NB4 (cell line): ENCODE measurements around the gene ZKSCAN5.

Source experiments
- DNase-seq: peaks from one replicate; pipeline ENCODE4 v3.0.0; 2010; ENCODE audit warnings: low read depth
- H3K4me3 ChIP-seq: one replicate; pipeline ENCODE4 v1.5.1; 2011; ENCODE audit warnings: mild to moderate bottlenecking, low read depth, low read length, moderate library complexity
- MYC ChIP-seq: IDR thresholded peaks from 2 replicates; pipeline ENCODE4 v1.6.1; 2011; ENCODE audit warnings: low read depth, low read length
- POLR2A ChIP-seq: IDR thresholded peaks from 2 replicates; pipeline ENCODE4 v1.6.1; 2011; ENCODE audit warnings: mild to moderate bottlenecking; ENCODE audit not compliant: insufficient read length; ENCODE audit errors: extremely low read depth
- TF ChIP-seq, protein P1 (sequence below): IDR thresholded peaks from one replicate; pipeline ENCODE4 v1.5.1; 2012; ENCODE audit warnings: low read depth, low read length
- TF ChIP-seq, protein P2 (sequence below): IDR thresholded peaks from 2 replicates; pipeline ENCODE4 v1.6.1; 2011; ENCODE audit warnings: low read depth, low read length

The ZKSCAN5 gene

DNA sequence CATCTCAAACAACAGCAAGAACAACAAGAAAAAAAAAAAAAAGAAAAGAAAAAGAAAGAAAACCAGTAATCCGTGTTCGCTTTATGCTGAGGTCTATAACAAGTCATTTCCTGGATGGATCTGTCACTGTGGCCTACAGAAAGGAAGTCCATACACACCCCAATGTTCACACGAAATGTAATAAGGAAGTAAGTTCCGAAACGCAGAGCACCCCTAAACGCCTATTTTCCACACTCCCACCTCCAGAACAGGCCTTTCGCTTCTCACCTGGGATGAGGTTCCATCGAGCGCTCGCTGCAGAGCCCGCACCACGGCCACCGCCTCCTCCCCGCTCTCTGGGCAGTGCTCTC, 5.1 kb upstream of the ZKSCAN5 start:
- TF ChIP-seq POLR2A (no peak), MYC (no peak)
- TF ChIP-seq, protein P1, sequence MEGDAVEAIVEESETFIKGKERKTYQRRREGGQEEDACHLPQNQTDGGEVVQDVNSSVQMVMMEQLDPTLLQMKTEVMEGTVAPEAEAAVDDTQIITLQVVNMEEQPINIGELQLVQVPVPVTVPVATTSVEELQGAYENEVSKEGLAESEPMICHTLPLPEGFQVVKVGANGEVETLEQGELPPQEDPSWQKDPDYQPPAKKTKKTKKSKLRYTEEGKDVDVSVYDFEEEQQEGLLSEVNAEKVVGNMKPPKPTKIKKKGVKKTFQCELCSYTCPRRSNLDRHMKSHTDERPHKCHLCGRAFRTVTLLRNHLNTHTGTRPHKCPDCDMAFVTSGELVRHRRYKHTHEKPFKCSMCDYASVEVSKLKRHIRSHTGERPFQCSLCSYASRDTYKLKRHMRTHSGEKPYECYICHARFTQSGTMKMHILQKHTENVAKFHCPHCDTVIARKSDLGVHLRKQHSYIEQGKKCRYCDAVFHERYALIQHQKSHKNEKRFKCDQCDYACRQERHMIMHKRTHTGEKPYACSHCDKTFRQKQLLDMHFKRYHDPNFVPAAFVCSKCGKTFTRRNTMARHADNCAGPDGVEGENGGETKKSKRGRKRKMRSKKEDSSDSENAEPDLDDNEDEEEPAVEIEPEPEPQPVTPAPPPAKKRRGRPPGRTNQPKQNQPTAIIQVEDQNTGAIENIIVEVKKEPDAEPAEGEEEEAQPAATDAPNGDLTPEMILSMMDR, result no peak
- TF ChIP-seq, protein P2, sequence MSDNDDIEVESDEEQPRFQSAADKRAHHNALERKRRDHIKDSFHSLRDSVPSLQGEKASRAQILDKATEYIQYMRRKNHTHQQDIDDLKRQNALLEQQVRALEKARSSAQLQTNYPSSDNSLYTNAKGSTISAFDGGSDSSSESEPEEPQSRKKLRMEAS, result no peak
- peak overlapping the region; percentile 98 for H3K4me3 ChIP-seq
- DNase-seq, result peak; percentile 58

DNA sequence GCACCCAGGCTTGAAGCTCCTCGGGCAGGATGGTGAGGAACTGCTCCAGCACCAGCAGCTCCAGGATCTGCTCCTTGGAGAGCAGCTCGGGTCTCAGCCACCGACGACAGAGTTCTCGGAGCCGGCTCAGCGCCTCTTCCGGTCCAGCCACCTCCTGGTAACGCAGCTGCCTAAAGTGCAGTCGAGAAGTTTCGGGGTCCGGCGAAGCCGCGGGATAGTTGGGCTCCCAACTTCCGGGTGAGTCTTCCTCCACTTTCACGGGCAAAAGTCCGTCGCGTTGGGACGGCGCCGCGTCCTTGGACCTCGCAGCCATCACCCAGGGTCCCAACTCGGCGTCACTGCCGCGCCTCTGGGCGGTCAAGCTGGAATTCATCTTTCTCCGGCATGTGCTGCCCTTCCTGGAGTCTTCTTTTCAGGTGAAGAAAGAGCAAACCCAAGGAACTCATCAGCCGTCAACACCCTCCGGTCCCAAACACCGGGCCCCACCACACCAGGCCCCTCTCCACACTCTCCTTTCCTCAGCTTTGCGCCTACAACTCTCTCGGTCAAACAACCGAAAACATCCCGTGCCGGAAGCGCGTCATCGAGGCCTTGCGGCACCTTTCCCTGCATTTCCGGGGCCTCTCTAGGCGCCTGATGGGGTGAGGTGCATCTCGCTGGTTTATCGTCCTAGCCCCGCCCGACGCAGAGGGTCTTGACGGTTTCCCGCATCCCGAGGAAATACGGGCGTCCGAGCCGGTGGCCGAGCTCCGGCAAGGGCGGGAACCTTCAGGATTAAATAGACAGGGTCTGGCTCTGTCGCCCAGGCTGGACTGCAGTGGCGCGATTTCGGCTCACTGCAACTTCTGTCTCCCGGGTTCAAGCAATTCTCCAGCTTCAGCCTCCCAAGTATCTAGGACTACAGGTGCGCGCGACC, 4.5 kb upstream of the ZKSCAN5 start, which contains the start of gene ZNF394:
ZNF394 (minus strand) TSS at position 561 of the 916 bp plus-strand sequence; CDS start at position 373, 188 bp downstream.
- TF ChIP-seq, protein P1, result no peak
- TF ChIP-seq POLR2A, result peak; percentile 96
- peak; percentile 90 for TF ChIP-seq MYC
- peak within 1 kb of the TSS; percentile 98 for H3K4me3 ChIP-seq
- DNase-seq, result peak; percentile 97

DNA sequence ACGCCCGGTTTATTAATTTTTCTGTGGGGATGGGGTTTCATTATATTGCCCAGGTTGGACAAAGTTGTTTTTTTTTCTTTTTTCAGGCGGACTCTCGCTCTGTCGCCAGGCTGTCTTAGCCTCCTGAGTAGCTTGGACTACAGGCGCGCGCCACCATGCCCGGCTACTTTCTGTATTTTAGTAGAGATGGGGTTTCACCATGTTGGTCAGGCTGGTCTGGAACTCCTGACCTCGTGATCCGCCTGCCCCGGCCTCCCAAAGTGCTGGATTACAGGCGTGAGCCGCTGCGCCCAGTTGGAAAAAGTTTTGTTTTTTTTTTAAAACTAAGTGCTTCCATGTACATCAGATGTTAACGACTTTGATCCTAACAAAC, 3.8 kb upstream of the ZKSCAN5 start:
- peak overlapping the region; percentile 98 for H3K4me3 ChIP-seq
- DNase-seq, result no peak
- TF ChIP-seq MYC (no peak), POLR2A (no peak)
- TF ChIP-seq, protein P2, result no peak
- TF ChIP-seq, protein P1, result no peak

DNA sequence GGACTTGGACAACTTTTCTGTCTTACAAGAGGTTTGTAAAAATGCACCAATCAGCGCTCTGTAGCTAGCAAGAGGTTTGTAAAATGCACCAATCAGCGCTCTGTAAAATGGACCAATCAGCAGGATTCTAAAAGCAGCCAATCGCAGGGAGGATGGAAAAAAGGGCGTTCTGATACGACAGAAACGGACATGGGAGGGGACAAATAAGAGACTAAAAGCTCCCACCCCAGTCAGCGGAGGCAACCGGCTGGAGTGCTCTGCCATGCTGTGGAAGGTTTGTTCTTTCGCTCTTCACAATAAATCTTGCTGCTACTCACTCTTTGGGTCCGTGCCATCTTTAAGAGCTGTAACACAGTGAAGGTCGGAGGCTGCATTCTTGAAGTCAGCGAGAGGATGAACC, 3.2 kb upstream of the ZKSCAN5 start:
- H3K4me3 ChIP-seq, result peak overlapping the region; percentile 98
- peak; percentile 53 for DNase-seq

DNA sequence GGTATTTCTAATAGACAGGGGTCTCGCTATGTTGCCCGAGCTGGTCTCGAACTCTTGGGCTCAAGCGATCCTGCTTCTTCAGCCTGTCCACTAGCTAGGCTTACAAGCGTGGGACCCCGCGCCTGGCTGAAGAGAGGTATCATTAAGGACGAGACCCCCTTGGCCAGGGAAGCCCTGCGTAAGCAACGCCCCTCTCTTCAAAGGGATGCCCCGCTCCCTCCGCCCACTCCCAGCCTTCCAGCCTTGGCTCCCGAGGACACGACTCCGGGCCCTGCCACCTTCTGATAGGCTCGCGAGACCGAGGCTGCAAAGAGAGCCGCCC, 220 bp upstream of the ZKSCAN5 start:
- H3K4me3 ChIP-seq, result peak overlapping the region; percentile 97
- DNase-seq, result no peak
- TF ChIP-seq POLR2A, result peak; percentile 31
- TF ChIP-seq, protein P1, result no peak

DNA sequence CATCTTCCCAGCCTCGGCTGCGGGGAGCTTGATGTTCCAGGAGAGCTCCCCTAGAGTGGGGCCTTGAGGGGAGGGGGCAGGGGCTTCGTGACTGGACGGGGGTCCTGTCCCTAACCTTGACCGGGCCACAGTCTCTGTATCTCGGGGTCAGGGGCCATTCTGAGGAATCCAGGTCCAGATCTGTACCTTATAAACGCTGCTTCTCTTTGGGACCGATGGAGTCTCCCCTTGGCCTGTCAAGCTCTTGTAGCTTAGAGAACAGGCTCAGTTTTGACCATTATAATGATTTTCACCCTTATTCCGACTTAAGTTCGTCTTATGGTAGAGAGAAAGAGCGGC, 831 bp downstream of the ZKSCAN5 start:
- H3K4me3 ChIP-seq, result peak overlapping the region; percentile 97
- DNase-seq, result no peak
- TF ChIP-seq POLR2A (no peak), MYC (no peak)
- TF ChIP-seq, protein P1, result no peak
- TF ChIP-seq, protein P2, result no peak
